ENCODE data around the gene NKAIN2. TPM values are rescaled to one million over a fixed set of nuclear protein-coding genes. Genes with fewer than 3 reads are reported as not detected.

Gene NKAIN2
- total RNA-seq, 1 experiment from 2014 or later, result not detected

GRCh38 chr6:124699038-124699437 is 895.4 kb downstream of the NKAIN2 start:
- Histone ChIP-seq H3K9me2 (ENCODE audit: insufficient read depth) (no peaks in the 10 kb centered on the region), H3K27ac (ENCODE audit: low read depth, low read length) (no peak overlapping the region), H3K36me3 (ENCODE audit: control insufficient read depth in 1 of 2, insufficient read depth in 2 of 2, low read length in 2 of 2) (no peaks in the 10 kb centered on the region), H3K27me3 (ENCODE audit: insufficient read depth, low read length) (peaks cover 24% of the 10 kb centered on the region; the same call in 1 of the 2 replicates), H4K20me1 (ENCODE audit: insufficient read depth) (no peaks in the 10 kb centered on the region), H2AFZ (ENCODE audit: low read depth, low read length, poor library complexity, severe bottlenecking) (no peak overlapping the region), H3K79me2 (ENCODE audit: insufficient read depth, low read length) (no peaks in the 10 kb centered on the region), H3K4me3 (replicated peaks in 1 of 2; ENCODE audit: low read depth in 1 of 2, low read length in 2 of 2) (no peak overlapping the region), H3K9ac (ENCODE audit: low read length) (no peak overlapping the region), H3K9me3 (ENCODE audit: control insufficient read depth in 1 of 2, insufficient read depth in 1 of 2, low read depth in 1 of 2, low read length in 2 of 2) (no peaks in the 10 kb centered on the region), H3K4me2 (ENCODE audit: low read length) (no peak overlapping the region), H3K4me1 (ENCODE audit: control insufficient read depth in 1 of 2, insufficient read depth in 2 of 2, low read length in 2 of 2) (no peaks in the 10 kb centered on the region)
- TF ChIP-seq SRF (IDR thresholded peaks at IDR 0.05; ENCODE audit: low read depth) (no peak), POLR2A (IDR thresholded peaks at IDR 0.05; ENCODE audit: borderline replicate concordance, extremely low read depth, insufficient read depth, insufficient read length) (no peak), EGR1 (IDR thresholded peaks at IDR 0.05; ENCODE audit: low read depth) (no peak), FOSL1 (IDR thresholded peaks at IDR 0.05; ENCODE audit: low read depth) (no peak), ZBTB33 (IDR thresholded peaks at IDR 0.05; ENCODE audit: extremely low read depth, insufficient replicate concordance, low read length) (no peak), ELF1 (IDR thresholded peaks at IDR 0.05; ENCODE audit: borderline replicate concordance, low read depth) (no peak), POLR2AphosphoS5 (IDR thresholded peaks at IDR 0.05; ENCODE audit: low read depth, low read length) (no peak), RAD21 (IDR thresholded peaks at IDR 0.05; ENCODE audit: low read depth) (no peak), EZH2phosphoT487 (IDR thresholded peaks at IDR 0.05; ENCODE audit: borderline replicate concordance) (no peak), ZNF274 (IDR thresholded peaks at IDR 0.05; ENCODE audit: low read depth, low read length) (no peak), CTCF (IDR thresholded peaks at IDR 0.05 in 2 of 3, conservative IDR thresholded peaks at IDR 0.05 in 1 of 3; ENCODE audit: borderline replicate concordance in 1 of 3, insufficient read depth in 1 of 3, low read depth in 2 of 3, low read length in 2 of 3) (no peak), SP1 (IDR thresholded peaks at IDR 0.05; ENCODE audit: low read depth) (no peak), EZH2 (IDR thresholded peaks at IDR 0.05) (no peak), CEBPB (IDR thresholded peaks at IDR 0.05; ENCODE audit: low read depth) (no peak), JUND (IDR thresholded peaks at IDR 0.05) (no peak), TCF7L2 (IDR thresholded peaks at IDR 0.05; ENCODE audit: borderline replicate concordance, extremely low read depth, insufficient read depth, insufficient read length) (no peak), YY1 (IDR thresholded peaks at IDR 0.05; ENCODE audit: extremely low read depth, insufficient replicate concordance, low read depth, low read length) (no peak), MAX (IDR thresholded peaks at IDR 0.05) (no peak)
- ATAC-seq, result no peak
- ChIA-PET POLR2A (no interaction called here), CTCF (no interaction called here), RAD21 (ENCODE audit: low non-redundant PET in 1 of 2, low total read pairs in 2 of 2, uncharacterized antibody in 2 of 2, unreplicated experiment in 2 of 2) (no interaction called here)
- intact Hi-C loops (cut with micrococcal nuclease), result no loop called here
- BruUV-seq (replicated peaks), result no TSS peak
- no peak for DNase-seq (ENCODE audit: low read depth, low spot score)
